ENCODE results near the gene CDCP2.

The CDCP2 gene

GRCh38 chr1:54124906-54125305, 27.9 kb downstream of the CDCP2 start:
- DNase-seq (ENCODE audit: low read depth) = no peak
- no peak overlapping the region for H3K4me3 ChIP-seq (ENCODE audit: low read depth, low read length)
- TF ChIP-seq CTCF (IDR thresholded peaks at IDR 0.05; ENCODE audit: insufficient read depth, low read depth, low read length, missing control alignments) = no peak

- TF ChIP-seq CTCF (IDR thresholded peaks at IDR 0.05; ENCODE audit: insufficient read depth, low read depth, low read length, missing control alignments) = no peak
- no peak for DNase-seq (ENCODE audit: low read depth)
- no peak overlapping the region for H3K4me3 ChIP-seq (ENCODE audit: low read depth, low read length)
Measured at GRCh38 chr1:54124472-54124871, 28.3 kb downstream of the CDCP2 start.

- TF ChIP-seq CTCF (IDR thresholded peaks at IDR 0.05; ENCODE audit: insufficient read depth, low read depth, low read length, missing control alignments) = no peak
- no peak for DNase-seq (ENCODE audit: low read depth)
- no peak overlapping the region for H3K4me3 ChIP-seq (ENCODE audit: low read depth, low read length)
Measured at GRCh38 chr1:54122992-54123391, 29.8 kb downstream of the CDCP2 start.

GRCh38 chr1:54122135-54122751, 30.6 kb downstream of the CDCP2 start:
- no peak for DNase-seq (ENCODE audit: low read depth)
- TF ChIP-seq CTCF (IDR thresholded peaks at IDR 0.05; ENCODE audit: insufficient read depth, low read depth, low read length, missing control alignments) = no peak
- H3K4me3 ChIP-seq (ENCODE audit: low read depth, low read length) = no peak overlapping the region

GRCh38 chr1:54121482-54122134, 31.2 kb downstream of the CDCP2 start:
- peak; percentile 63 for TF ChIP-seq CTCF (IDR thresholded peaks at IDR 0.05; ENCODE audit: insufficient read depth, low read depth, low read length, missing control alignments)
- no peak overlapping the region for H3K4me3 ChIP-seq (ENCODE audit: low read depth, low read length)
- DNase-seq (ENCODE audit: low read depth) = peak; percentile 54

- no peak overlapping the region for H3K4me3 ChIP-seq (ENCODE audit: low read depth, low read length)
- TF ChIP-seq CTCF (IDR thresholded peaks at IDR 0.05; ENCODE audit: insufficient read depth, low read depth, low read length, missing control alignments) = no peak
- no peak for DNase-seq (ENCODE audit: low read depth)
Measured at GRCh38 chr1:54120698-54121481, 31.9 kb downstream of the CDCP2 start.

All from GM12865 (cell line).